ENCODE results near the gene CGN.

CGN gene

DNA sequence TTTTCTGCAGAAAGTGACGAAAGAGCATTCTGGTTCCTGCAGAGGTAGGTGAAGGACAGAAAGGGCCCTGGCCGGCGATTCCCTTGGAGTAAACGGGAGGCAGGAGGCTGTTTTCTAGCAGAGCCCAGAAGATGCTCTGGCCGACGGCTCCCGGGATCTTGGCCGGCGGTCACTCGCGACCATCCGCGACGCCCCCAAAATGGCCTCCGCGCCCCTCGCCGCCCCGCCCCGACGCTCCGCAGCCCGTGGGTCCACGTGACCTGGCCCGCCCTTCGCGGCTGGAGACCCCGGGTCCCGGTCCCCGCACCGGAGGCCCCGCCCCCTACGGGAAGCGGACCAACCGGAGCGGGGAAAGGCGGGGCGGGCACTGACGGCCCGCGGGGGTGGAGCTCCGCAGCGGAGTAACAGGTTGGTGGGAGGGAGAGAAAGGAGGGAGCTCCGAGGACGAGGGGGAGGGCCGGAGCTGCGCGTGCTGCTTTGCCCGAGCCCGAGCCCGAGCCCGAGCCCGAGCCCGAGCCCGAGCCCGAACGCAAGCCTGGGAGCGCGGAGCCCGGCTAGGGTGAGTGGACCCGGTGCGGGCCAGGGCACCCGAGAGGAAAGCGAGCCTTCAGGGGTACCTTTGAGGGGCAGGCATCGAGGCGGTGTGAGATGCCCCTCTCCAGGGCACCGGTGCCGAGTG is at the start of gene CGN:
Gene CGN, plus strand, starts transcription at position 431 of the 679 bp plus-strand sequence. CDS start 7,133 bp downstream, outside the sequence.
- peak within 1 kb of the TSS; percentile 49 for H3K4me3 ChIP-seq (ENCODE audit: low read depth, low read length)
- no peak for TF ChIP-seq CTCF (conservative IDR thresholded peaks at IDR 0.05; ENCODE audit: low read depth, low read length)
- DNase-seq (ENCODE audit: low read depth): peak; percentile 76

DNA sequence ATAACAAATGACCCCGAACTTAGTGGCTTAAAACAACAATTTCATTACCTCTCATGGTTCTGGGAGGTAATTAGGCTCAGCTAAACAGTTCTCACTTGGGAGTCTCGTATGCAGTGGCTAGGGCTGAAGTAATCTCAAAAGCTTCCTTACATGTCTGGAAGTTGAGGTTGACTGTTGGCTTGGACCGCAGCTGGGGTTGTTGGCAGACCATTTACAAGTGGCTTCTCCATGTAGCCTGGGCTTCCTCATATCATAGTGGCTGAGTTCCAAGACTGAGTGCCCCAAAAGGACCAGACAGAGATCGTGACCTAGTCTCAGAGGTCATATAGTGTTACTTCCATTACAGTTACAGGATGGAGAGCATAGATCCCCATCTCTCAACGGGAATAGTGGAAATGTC is 49.5 kb upstream of the CGN start:
- no peak overlapping the region for H3K4me3 ChIP-seq (ENCODE audit: low read depth, low read length)
- no peak for DNase-seq (ENCODE audit: low read depth)
- TF ChIP-seq CTCF (conservative IDR thresholded peaks at IDR 0.05; ENCODE audit: low read depth, low read length): no peak

GRCh38 chr1:151465026-151465425 is 46.2 kb upstream of the CGN start:
- no peak overlapping the region for H3K4me3 ChIP-seq (ENCODE audit: low read depth, low read length)
- DNase-seq (ENCODE audit: low read depth): no peak
- no peak for TF ChIP-seq CTCF (conservative IDR thresholded peaks at IDR 0.05; ENCODE audit: low read depth, low read length)

- TF ChIP-seq CTCF (conservative IDR thresholded peaks at IDR 0.05; ENCODE audit: low read depth, low read length): no peak
- H3K4me3 ChIP-seq (ENCODE audit: low read depth, low read length): peak overlapping the region; percentile 64
- peak; percentile 73 for DNase-seq (ENCODE audit: low read depth)
Observed at GRCh38 chr1:151472856-151473731, 38.1 kb upstream of the CGN start.

DNA sequence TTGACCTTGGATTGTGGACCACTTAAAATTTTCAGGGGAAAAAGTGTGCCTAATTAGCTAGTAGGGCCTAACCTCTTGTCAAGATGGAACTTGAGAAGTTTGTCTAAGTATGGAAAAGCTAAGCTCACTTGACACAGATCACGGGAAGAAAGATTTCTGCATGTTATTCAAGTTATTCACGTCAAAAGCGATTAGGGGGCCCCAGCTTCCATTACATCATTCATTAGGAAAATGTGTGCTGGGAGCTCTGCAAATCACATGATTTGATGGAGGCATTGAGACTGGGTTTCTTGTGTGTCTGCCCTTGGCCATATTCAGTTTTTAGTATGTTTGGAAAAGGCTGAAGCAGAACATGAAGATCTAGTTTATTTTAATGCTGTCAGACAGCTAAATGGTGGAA is 36.4 kb upstream of the CGN start:
- no peak overlapping the region for H3K4me3 ChIP-seq (ENCODE audit: low read depth, low read length)
- no peak for TF ChIP-seq CTCF (conservative IDR thresholded peaks at IDR 0.05; ENCODE audit: low read depth, low read length)
- DNase-seq (ENCODE audit: low read depth): no peak

DNA sequence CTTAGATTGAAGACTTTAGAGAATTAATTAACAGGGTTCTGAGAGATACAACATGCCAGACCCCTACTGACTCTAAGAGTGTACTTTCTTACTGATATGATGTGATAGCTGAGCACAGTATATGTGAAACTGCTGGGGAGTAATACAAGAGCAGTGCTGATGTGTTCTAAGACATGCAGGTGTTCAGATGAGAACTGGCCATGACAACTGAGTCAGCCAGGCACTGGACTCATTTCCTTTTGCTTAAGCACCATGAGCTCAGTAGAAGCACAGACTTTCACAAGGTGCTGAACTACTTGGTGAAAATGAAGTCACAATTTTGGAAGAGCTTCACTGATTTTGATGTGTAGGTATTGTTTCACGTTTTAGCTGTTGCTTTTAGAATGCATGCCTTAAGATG is 36.0 kb upstream of the CGN start:
- H3K4me3 ChIP-seq (ENCODE audit: low read depth, low read length): no peak overlapping the region
- no peak for DNase-seq (ENCODE audit: low read depth)
- no peak for TF ChIP-seq CTCF (conservative IDR thresholded peaks at IDR 0.05; ENCODE audit: low read depth, low read length)

Measured in choroid plexus epithelial cell (primary cell).